Parathyroid adenoma (tissue), 2 donors: ENCODE measurements around the gene ATP8B2.
"Not testable (repeated sequence)": the region's sequence is repeated elsewhere in the genome, so short reads cannot be mapped to it uniquely, and the experiment has no call there.

Experiments used
- H2AFZ ChIP-seq: fragments of 300-600 bp; sonication (generic); one replicate; pipeline ENCODE4 v1.7.0; 2017; ENCODE audit warnings: antibody characterized with exemption, mild to moderate bottlenecking
- H3K27ac ChIP-seq: fragments of 300-600 bp; sonication (generic); one replicate; pipeline ENCODE4 v1.7.0; 2017
- H3K27me3 ChIP-seq: fragments of 300-600 bp; sonication (generic); one replicate; pipeline ENCODE4 v1.7.0; 2017; ENCODE audit warnings: low read length; ENCODE audit not compliant: control insufficient read depth, insufficient read depth
- H3K36me3 ChIP-seq: fragments of 300-600 bp; sonication (generic); one replicate; pipeline ENCODE4 v1.7.0; 2017; ENCODE audit warnings: low read length; ENCODE audit not compliant: control insufficient read depth, insufficient read depth
- H3K4me1 ChIP-seq: fragments of 300-600 bp; sonication (generic); one replicate; pipeline ENCODE4 v1.7.0; 2017; ENCODE audit warnings: control low read depth
- H3K4me2 ChIP-seq: fragments of 300-600 bp; sonication (generic); one replicate; pipeline ENCODE4 v1.7.0; 2017; ENCODE audit warnings: low read length
- H3K4me3 ChIP-seq: fragments of 300-600 bp; sonication (generic); one replicate; pipeline ENCODE4 v1.7.0; 2017; ENCODE audit warnings: low read depth, low read length
- H3K79me2 ChIP-seq: fragments of 300-600 bp; sonication (generic); one replicate; pipeline ENCODE4 v1.7.0; 2017; ENCODE audit warnings: control low read depth
- H3K9ac ChIP-seq: fragments of 300-600 bp; sonication (generic); one replicate; pipeline ENCODE4 v1.7.0; 2017; ENCODE audit warnings: mild to moderate bottlenecking
- H3K9me3 ChIP-seq: fragments of 300-600 bp; sonication (generic); one replicate; pipeline ENCODE4 v1.7.0; 2017; ENCODE audit warnings: low read length; ENCODE audit not compliant: control insufficient read depth
- TF ChIP-seq, protein P1 (sequence below): fragments of 300-600 bp; sonication (generic); IDR thresholded peaks from one replicate; pipeline ENCODE4 v1.7.0; 2017; ENCODE audit warnings: antibody characterized with exemption, mild to moderate bottlenecking
- donor health status: primary hyperparathyroidism.

ATP8B2 gene

DNA sequence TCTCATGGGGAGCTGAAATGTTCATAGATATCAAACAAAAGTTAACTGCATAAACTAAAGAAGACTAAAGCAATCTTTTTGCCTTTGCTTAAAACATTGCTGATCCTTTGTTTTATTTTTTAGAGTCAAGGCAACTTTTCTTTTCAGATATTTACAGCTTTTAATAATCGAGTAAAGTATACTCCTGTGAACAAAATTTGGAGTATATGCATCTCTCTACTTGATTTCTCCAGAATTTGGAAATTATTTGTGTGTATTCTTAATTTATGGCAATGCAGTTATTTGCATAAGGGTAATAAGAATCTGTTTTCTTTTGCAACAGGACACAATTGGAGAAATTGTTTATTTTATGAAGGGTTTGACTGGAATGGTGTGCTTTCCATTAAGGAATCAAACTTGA is 8.6 kb upstream of the ATP8B2 start:
- Histone ChIP-seq H3K9me3 (no peaks in the 10 kb centered on the region), H3K27ac (no peak overlapping the region), H3K36me3 (no peaks in the 10 kb centered on the region), H2AFZ (no peak overlapping the region), H3K9ac (no peak overlapping the region), H3K4me2 (no peak overlapping the region), H3K4me1 (no peaks in the 10 kb centered on the region), H3K4me3 (no peak overlapping the region), H3K27me3 (no peaks in the 10 kb centered on the region), H3K79me2 (no peaks in the 10 kb centered on the region)
- TF ChIP-seq, protein P1, sequence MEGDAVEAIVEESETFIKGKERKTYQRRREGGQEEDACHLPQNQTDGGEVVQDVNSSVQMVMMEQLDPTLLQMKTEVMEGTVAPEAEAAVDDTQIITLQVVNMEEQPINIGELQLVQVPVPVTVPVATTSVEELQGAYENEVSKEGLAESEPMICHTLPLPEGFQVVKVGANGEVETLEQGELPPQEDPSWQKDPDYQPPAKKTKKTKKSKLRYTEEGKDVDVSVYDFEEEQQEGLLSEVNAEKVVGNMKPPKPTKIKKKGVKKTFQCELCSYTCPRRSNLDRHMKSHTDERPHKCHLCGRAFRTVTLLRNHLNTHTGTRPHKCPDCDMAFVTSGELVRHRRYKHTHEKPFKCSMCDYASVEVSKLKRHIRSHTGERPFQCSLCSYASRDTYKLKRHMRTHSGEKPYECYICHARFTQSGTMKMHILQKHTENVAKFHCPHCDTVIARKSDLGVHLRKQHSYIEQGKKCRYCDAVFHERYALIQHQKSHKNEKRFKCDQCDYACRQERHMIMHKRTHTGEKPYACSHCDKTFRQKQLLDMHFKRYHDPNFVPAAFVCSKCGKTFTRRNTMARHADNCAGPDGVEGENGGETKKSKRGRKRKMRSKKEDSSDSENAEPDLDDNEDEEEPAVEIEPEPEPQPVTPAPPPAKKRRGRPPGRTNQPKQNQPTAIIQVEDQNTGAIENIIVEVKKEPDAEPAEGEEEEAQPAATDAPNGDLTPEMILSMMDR = no peak

DNA sequence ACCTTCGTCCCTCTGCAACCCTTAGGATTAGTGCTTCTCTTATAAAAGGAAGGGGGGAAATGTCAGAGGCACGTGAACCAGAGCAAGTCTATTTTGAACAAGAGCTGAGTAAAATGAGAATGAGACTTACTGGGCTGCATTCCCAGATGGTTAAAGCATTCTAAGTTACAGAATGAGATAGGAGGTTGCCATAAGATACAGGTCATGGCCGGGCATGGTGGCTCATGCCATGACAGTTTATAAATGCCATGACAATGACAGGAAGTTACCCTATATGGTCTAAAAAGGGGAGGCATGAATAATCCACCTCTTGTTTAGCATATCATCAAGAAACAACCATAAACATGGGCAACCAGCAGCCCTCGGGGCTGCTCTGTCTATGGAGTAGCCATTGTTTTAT is 6.9 kb upstream of the ATP8B2 start:
- Histone ChIP-seq H3K4me2 (no peak overlapping the region), H3K27ac (no peak overlapping the region), H3K79me2 (no peaks in the 10 kb centered on the region), H3K36me3 (no peaks in the 10 kb centered on the region), H2AFZ (no peak overlapping the region), H3K4me3 (no peak overlapping the region), H3K27me3 (no peaks in the 10 kb centered on the region), H3K9ac (no peak overlapping the region), H3K4me1 (no peaks in the 10 kb centered on the region), H3K9me3 (no peaks in the 10 kb centered on the region)
- TF ChIP-seq, protein P1 = no peak

DNA sequence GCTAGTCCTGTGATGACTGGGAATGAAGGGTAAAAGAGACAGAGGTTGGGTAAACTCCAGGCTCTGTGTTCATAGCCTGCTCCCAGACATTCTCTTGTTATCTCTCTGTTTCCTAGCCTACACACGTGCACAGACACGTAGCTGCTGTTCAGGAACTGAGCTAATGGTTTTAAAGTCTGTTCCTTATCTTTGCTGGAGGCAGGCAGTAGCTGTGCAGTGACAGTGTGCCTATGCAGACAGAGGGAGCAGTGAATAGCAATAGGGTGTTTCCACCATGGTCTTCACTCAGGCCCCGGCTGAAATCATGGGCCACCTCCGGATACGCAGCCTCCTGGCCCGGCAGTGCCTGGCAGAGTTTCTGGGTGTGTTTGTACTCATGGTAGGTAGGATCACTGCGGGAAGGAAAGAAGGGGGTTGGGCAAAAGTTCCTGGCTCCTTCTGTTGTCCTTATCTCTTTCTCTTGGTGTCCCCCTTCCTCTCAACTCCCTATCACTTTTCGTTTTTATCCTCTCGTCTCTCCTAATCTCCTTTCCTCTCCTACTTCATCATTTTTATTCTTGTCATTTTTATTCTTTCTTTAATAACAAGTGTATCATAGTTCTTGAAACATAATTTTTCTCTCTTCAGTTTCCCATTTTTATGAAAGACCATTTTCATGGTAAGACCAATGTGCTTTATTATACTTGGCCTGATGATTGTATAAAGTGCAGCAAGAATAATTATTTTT is 4.3 kb upstream of the ATP8B2 start, which contains the start of gene AQP10:
Gene AQP10, plus strand, starts transcription at position 212 of the 727 bp plus-strand sequence. Its CDS starts 63 bp downstream, at position 275.
- H3K4me3 ChIP-seq = no peak within 1 kb of the TSS
- no peaks in the 10 kb centered on the region for H3K4me1 ChIP-seq
- TF ChIP-seq, protein P1 = no peak
- no peaks in the 10 kb centered on the region for H3K36me3 ChIP-seq
- no peaks in the 10 kb centered on the region for H3K27me3 ChIP-seq
- H3K9me3 ChIP-seq = no peaks in the 10 kb centered on the region
- H3K79me2 ChIP-seq = no peaks in the 10 kb centered on the region
- no peak within 1 kb of the TSS for H3K9ac ChIP-seq
- no peak within 1 kb of the TSS for H2AFZ ChIP-seq
- no peak within 1 kb of the TSS for H3K4me2 ChIP-seq
- no peak within 1 kb of the TSS for H3K27ac ChIP-seq

DNA sequence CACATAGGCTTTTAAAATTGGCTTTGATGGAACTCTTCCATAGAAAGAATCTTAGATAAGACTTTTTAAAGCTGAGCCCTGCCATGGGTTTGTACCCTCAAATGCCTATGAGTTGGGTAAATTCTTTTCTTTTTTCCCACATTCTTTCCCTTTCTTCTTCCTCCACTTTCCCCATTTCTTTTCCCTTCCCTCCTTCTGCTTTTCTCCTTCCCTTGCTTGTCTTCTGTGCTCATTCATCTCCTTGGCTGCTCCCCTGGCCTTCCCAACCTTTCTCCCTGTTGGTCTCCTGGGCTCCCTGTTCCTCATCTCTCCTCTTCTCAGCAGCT is 3.8 kb upstream of the ATP8B2 start:
- not testable (repeated sequence) for H3K4me3 ChIP-seq, H3K9ac ChIP-seq, H3K36me3 ChIP-seq, H3K9me3 ChIP-seq, H3K4me2 ChIP-seq, H3K4me1 ChIP-seq, H3K79me2 ChIP-seq, H3K27me3 ChIP-seq, H3K27ac ChIP-seq, H2AFZ ChIP-seq

DNA sequence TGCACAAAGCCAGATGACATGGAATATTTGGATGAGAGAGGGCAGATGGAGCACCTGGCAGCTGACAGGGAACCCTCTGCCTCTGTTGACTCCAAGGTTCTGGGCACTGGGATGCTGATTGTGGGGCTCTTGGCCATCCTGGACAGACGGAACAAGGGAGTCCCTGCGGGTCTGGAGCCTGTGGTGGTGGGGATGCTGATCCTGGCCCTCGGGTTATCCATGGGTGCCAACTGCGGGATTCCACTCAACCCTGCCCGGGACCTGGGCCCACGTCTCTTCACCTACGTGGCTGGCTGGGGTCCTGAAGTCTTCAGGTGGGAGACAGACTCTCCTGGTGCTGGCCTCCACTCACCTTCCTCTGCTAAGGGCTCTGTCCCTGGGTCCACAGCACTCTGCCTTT is 1.8 kb upstream of the ATP8B2 start:
- no peak overlapping the region for H3K4me3 ChIP-seq

More for the DNA sequence above, 1.8 kb upstream of the ATP8B2 start:
- H3K4me2 ChIP-seq = no peak overlapping the region
- H3K9me3 ChIP-seq = no peaks in the 10 kb centered on the region
- no peak overlapping the region for H3K9ac ChIP-seq
- H2AFZ ChIP-seq = no peak overlapping the region
- H3K27me3 ChIP-seq = no peaks in the 10 kb centered on the region
- H3K36me3 ChIP-seq = no peaks in the 10 kb centered on the region
- no peaks in the 10 kb centered on the region for H3K4me1 ChIP-seq
- TF ChIP-seq, protein P1 = no peak
- H3K79me2 ChIP-seq = no peaks in the 10 kb centered on the region
- no peak overlapping the region for H3K27ac ChIP-seq
